Upper lobe of right lung (tissue), 1 donor: Measurements from ENCODE around the gene NOS1. TPM values are rescaled to one million over a fixed set of nuclear protein-coding genes. Genes with fewer than 3 reads are reported as not detected.
A peak's percentile ranks its signal among the peaks of the same experiment; 100 is the strongest.

ENCODE experiments used
- ATAC-seq: fragments of 200-7000 bp; cut with Tn5 transposase; one replicate; pipeline ENCODE4 v1.9.1; 2020; ENCODE audit warnings: mild to moderate bottlenecking, moderate library complexity
- DNase-seq: peaks from one replicate; pipeline ENCODE4 v3.0.0-alpha.2; 2020
- H3K27ac ChIP-seq: fragments of 200-600 bp; one replicate; pipeline ENCODE4 v1.8.0; 2022
- H3K27me3 ChIP-seq: fragments of 200-600 bp; one replicate; pipeline ENCODE4 v1.8.0; 2022; ENCODE audit warnings: mild to moderate bottlenecking
- H3K36me3 ChIP-seq: fragments of 200-600 bp; one replicate; pipeline ENCODE4 v1.8.0; 2022
- H3K4me1 ChIP-seq: fragments of 200-600 bp; one replicate; pipeline ENCODE4 v1.8.0; 2022
- H3K4me3 ChIP-seq: fragments of 200-600 bp; one replicate; pipeline ENCODE4 v1.8.0; 2022; ENCODE audit warnings: mild to moderate bottlenecking
- H3K9me3 ChIP-seq: fragments of 200-600 bp; one replicate; pipeline ENCODE4 v1.8.0; 2022
- intact Hi-C: fragments of 100-400 bp; cut with DNase I; formaldehyde crosslinking; loops from one replicate; pipeline ENCODE4 v1.11.0; 2022
- total RNA-seq: library from RNA; stranded (reverse); fragmentation: NEBNext Ultra II Directional; extraction: Animal tissue kit (Norgen Biotek cat#: 25700); gene quantifications from one replicate; pipeline ENCODE4 v1.2.1, GENCODE V29; 2021
- TF ChIP-seq, protein P1 (sequence below): fragments of 200-600 bp; IDR thresholded peaks from one replicate; pipeline ENCODE4 v1.8.0; 2022; ENCODE audit warnings: antibody characterized with exemption
- donor health status: DM: no; HTN: yes; CAD: no; lungs with severe emphysema.

NOS1 gene
- total RNA-seq, 1 donor from 2014 or later, result 4.9 TPM

DNA sequence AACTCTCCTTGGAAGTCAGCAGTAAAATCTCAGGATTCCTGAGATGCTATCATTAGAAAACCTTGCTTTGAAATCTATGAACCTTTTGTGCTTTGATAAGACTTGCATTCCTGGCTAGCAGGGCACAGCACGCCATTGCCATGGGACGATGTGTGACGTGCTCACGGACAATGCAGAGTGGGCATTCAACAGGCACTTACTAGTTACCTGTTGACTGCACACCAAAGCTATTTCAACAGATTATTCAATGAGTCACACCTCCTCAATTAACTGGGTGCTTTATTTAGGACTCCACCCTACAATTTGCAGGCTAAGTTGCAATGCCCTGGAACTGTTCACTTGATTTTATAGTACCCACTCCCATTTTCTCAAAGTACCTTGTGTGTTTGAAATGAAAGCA is 11.3 kb downstream of the NOS1 start:
- ATAC-seq (peak; percentile 14), DNase-seq (no peak)
- no peak overlapping the region for H3K4me3 ChIP-seq
- TF ChIP-seq, protein P1, sequence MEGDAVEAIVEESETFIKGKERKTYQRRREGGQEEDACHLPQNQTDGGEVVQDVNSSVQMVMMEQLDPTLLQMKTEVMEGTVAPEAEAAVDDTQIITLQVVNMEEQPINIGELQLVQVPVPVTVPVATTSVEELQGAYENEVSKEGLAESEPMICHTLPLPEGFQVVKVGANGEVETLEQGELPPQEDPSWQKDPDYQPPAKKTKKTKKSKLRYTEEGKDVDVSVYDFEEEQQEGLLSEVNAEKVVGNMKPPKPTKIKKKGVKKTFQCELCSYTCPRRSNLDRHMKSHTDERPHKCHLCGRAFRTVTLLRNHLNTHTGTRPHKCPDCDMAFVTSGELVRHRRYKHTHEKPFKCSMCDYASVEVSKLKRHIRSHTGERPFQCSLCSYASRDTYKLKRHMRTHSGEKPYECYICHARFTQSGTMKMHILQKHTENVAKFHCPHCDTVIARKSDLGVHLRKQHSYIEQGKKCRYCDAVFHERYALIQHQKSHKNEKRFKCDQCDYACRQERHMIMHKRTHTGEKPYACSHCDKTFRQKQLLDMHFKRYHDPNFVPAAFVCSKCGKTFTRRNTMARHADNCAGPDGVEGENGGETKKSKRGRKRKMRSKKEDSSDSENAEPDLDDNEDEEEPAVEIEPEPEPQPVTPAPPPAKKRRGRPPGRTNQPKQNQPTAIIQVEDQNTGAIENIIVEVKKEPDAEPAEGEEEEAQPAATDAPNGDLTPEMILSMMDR, result no peak
- no peaks in the 10 kb centered on the region for H3K9me3 ChIP-seq
- H3K27ac ChIP-seq, result no peak overlapping the region
- H3K36me3 ChIP-seq, result no peaks in the 10 kb centered on the region
- peaks cover 4% of the 10 kb centered on the region for H3K27me3 ChIP-seq
- H3K4me1 ChIP-seq, result no peaks in the 10 kb centered on the region
- intact Hi-C loops, result no loop called here

DNA sequence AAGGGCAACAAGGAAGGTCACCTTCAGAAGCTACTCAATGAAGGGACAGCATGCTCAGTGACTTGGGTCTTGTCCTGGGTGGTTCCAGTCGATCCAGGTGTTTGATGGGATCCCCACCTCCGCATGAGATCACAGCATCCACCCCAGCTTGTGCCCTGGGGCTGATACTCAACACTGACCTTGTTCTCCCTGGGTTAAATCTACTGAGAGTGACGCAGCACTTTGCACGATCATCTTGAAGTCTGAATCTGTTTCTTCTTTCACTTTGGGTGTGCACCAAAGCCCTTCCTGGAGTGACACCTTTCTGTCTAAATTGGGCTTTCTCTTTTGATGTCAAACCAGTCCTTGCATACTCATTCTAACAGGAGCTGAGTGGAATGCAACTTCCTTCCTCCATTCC is 13.8 kb downstream of the NOS1 start:
- Histone ChIP-seq H3K27me3 (peaks cover 4% of the 10 kb centered on the region), H3K27ac (no peak overlapping the region), H3K9me3 (no peaks in the 10 kb centered on the region), H3K4me1 (no peaks in the 10 kb centered on the region), H3K4me3 (no peak overlapping the region), H3K36me3 (no peaks in the 10 kb centered on the region)
- DNase-seq (no peak), ATAC-seq (no peak)
- intact Hi-C loops, result no loop called here
- TF ChIP-seq, protein P1, result no peak

DNA sequence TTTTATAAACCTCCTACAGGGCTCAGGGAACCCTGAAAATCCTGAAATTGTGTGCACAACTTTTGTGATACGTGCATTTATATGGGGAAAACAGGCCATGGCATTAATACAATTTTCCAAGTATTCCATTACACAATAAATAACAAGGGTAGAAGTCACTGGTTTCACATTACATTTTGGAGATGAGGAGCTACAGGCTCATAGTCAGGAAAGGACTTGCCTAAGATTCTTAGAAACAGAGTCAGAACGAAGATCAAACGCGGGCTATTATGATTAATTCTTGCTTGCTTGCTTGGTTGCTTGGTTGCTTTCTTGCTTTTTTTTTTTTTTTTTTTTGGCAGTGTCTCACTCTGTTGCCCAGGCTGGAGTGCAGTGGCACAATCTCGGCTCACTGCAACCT is 16.7 kb downstream of the NOS1 start:
- H3K36me3 ChIP-seq, result no peaks in the 10 kb centered on the region
- H3K4me3 ChIP-seq, result no peak overlapping the region
- no peak for DNase-seq
- H3K4me1 ChIP-seq, result no peaks in the 10 kb centered on the region
- TF ChIP-seq, protein P1, result no peak
- H3K27me3 ChIP-seq, result peaks cover 4% of the 10 kb centered on the region
- no peaks in the 10 kb centered on the region for H3K9me3 ChIP-seq
- ATAC-seq, result no peak
- intact Hi-C loops, result no loop called here
- no peak overlapping the region for H3K27ac ChIP-seq

DNA sequence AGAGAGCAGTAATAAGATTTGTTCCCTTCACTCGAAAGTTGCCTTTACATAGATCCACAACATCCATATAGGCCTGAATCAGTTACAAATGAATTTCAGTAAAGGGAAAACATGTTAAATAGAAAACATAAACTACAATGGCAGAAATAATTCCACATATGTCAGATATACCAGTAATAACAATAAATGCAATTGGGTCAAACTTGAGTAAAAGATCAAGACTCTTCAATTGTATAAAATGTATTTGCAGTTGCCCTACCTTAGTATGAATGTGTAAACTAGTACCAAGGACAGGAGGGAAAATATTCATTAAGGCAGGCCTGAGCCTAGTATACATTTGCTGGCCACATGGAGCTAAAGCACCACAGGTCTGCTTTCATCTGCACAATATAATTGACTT is 17.6 kb downstream of the NOS1 start:
- no peak for ATAC-seq
- no peak overlapping the region for H3K27ac ChIP-seq
- H3K27me3 ChIP-seq, result peaks cover 4% of the 10 kb centered on the region
- TF ChIP-seq, protein P1, result no peak
- DNase-seq, result no peak
- no peaks in the 10 kb centered on the region for H3K36me3 ChIP-seq
- H3K9me3 ChIP-seq, result no peaks in the 10 kb centered on the region
- no peak overlapping the region for H3K4me3 ChIP-seq
- no peaks in the 10 kb centered on the region for H3K4me1 ChIP-seq
- intact Hi-C loops, result no loop called here

DNA sequence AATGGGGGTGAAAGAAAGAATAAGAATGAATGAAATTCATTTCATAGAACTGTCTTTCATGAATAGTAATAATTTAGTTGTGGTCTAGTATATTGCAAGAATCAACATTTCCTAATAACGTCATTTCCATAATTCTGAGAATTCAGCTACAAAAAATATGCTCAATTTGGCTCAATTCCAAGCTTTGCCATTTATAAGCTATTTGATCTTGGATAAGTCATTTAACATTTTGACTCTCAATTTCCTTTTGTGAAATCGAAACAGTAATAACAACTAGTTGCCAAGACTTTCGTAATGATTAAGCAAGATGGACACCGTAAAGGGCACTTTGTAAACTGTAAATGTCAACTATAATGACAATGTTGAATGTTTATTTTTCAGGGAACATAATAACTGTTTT is 18.1 kb downstream of the NOS1 start:
- Histone ChIP-seq H3K4me3 (no peak overlapping the region), H3K9me3 (no peaks in the 10 kb centered on the region), H3K36me3 (no peaks in the 10 kb centered on the region), H3K27me3 (peaks cover 4% of the 10 kb centered on the region), H3K27ac (no peak overlapping the region), H3K4me1 (no peaks in the 10 kb centered on the region)
- TF ChIP-seq, protein P1, result no peak
- ATAC-seq (no peak), DNase-seq (no peak)
- intact Hi-C loops, result no loop called here

DNA sequence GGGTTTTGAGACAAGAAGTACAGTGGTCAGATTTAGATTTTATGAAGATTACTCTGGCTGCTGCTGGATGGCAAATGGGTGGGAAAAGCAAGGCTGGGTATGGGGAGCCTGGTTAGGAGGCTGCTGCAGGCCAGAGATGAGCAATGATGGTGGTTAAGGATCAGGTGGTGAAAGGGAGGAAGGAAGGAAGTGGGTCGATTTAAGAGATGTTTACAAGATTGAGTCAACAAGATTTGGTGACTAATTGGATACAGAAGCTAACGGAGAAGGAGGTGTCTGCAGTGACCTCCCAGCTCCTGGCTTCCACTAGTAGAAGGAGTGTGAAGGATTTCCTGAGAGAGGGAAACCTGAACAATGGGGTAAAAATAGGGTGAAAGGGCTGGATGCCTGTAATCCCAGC is 18.7 kb downstream of the NOS1 start:
- ATAC-seq, result no peak
- no peaks in the 10 kb centered on the region for H3K9me3 ChIP-seq
- no peaks in the 10 kb centered on the region for H3K36me3 ChIP-seq
- peaks cover 4% of the 10 kb centered on the region for H3K27me3 ChIP-seq
- H3K27ac ChIP-seq, result no peak overlapping the region
- no peaks in the 10 kb centered on the region for H3K4me1 ChIP-seq
- DNase-seq, result no peak
- H3K4me3 ChIP-seq, result no peak overlapping the region
- TF ChIP-seq, protein P1, result no peak
- intact Hi-C loops, result no loop called here
